H1 (cell line): ENCODE results near the gene PLXNA4. TPM values are rescaled to one million over a fixed set of nuclear protein-coding genes. Genes with fewer than 3 reads are reported as not detected.

Experiments
- CTCF ChIA-PET: fragments of 300-600 bp; sonication (Branson Sonifier 250); formaldehyde crosslinking; loops from one replicate; lab custom pipeline; 2021; ENCODE audit not compliant: partially characterized antibody; lab: Charles Lee
- POLR2A ChIA-PET: fragments of 300-600 bp; sonication (Branson Sonifier 250); formaldehyde crosslinking; loops from one replicate; lab custom pipeline; 2021; ENCODE audit warnings: inconsistent platforms; ENCODE audit not compliant: partially characterized antibody; lab: Charles Lee
- DNase-seq, 2 experiments: peaks; one replicate each; pipeline versions ENCODE4 v3.0.0 to v3.0.0-alpha.2; 2010 to 2022; ENCODE audit warnings: low spot score in 2 of 2, low read depth in 1 of 2, mixed read lengths in 1 of 2
- FAIRE-seq: peaks from 2 replicates; lab custom pipeline; 2011; peaks lifted over from hg19 to GRCh38; lab: Jason Lieb, UNC
- H2AFZ ChIP-seq: 2 replicates; pipeline ENCODE4 v1.8.1; 2012; ENCODE audit warnings: low read length, inconsistent platforms
- H2AK5ac ChIP-seq: 2 replicates; pipeline ENCODE4 v1.6.1; 2013; ENCODE audit warnings: low read depth, low read length
- H2BK120ac ChIP-seq: replicated peaks from 2 replicates; pipeline ENCODE3; 2013; ENCODE audit warnings: low read depth, low read length, inconsistent platforms
- H2BK12ac ChIP-seq: 2 replicates; pipeline ENCODE4 v1.6.1; 2013; ENCODE audit warnings: low read depth, low read length
- H2BK15ac ChIP-seq: 2 replicates; pipeline ENCODE4 v1.6.1; 2013; ENCODE audit warnings: low read length
- H2BK20ac ChIP-seq: 2 replicates; pipeline ENCODE4 v1.6.1; 2013; ENCODE audit warnings: low read length
- H2BK5ac ChIP-seq: 2 replicates; pipeline ENCODE4 v1.6.1; 2013; ENCODE audit warnings: low read depth, low read length
- H3K14ac ChIP-seq: 2 replicates; pipeline ENCODE4 v1.6.1; 2013; ENCODE audit warnings: inconsistent platforms; ENCODE audit not compliant: insufficient read length
- H3K18ac ChIP-seq: 2 replicates; pipeline ENCODE4 v1.6.1; 2013; ENCODE audit warnings: low read length; ENCODE audit errors: extremely low read depth
- H3K23ac ChIP-seq: 2 replicates; pipeline ENCODE4 v1.6.1; 2013; ENCODE audit warnings: inconsistent platforms; ENCODE audit not compliant: insufficient read length
- H3K23me2 ChIP-seq: 2 replicates; pipeline ENCODE4 v1.6.1; 2013; ENCODE audit warnings: low read depth, low read length
- H3K27ac ChIP-seq: 2 replicates; pipeline ENCODE4 v1.6.1; 2011; ENCODE audit warnings: low read depth, low read length, inconsistent platforms
- H3K27me3 ChIP-seq, 4 experiments: replicated peaks in 1 of 4; 1 replicate in 1 of 4; 2 replicates in 3 of 4; pipeline versions ENCODE4 v1.6.1 to v1.8.1; 2011 to 2013; ENCODE audit warnings: low read length in 3 of 4, mild to moderate bottlenecking in 3 of 4, inconsistent platforms in 2 of 4, mixed read lengths in 2 of 4, moderate library complexity in 1 of 4; ENCODE audit not compliant: control insufficient read depth in 3 of 4, insufficient read depth in 3 of 4; ENCODE audit errors: extremely low read depth in 1 of 4
- H3K36me3 ChIP-seq, 4 experiments: 2 replicates each; pipeline versions ENCODE4 v1.6.1 to v1.8.1; 2011 to 2013; ENCODE audit warnings: mild to moderate bottlenecking in 4 of 4, low read length in 3 of 4, moderate library complexity in 2 of 4, control low read depth in 1 of 4, inconsistent platforms in 1 of 4; ENCODE audit not compliant: insufficient read depth in 4 of 4, control insufficient read depth in 2 of 4
- H3K4ac ChIP-seq: replicated peaks from 2 replicates; pipeline ENCODE3; 2013; ENCODE audit warnings: low read length, low read depth, mixed read lengths, inconsistent platforms; ENCODE audit not compliant: insufficient read length
- H3K4me1 ChIP-seq, 4 experiments: replicated peaks in 1 of 4; 1 replicate in 1 of 4; 2 replicates in 3 of 4; pipeline versions ENCODE4 v1.6.1 to v1.8.1; 2011 to 2013; ENCODE audit warnings: low read length in 3 of 4, inconsistent platforms in 2 of 4, mixed read lengths in 1 of 4; ENCODE audit not compliant: insufficient read depth in 4 of 4, control insufficient read depth in 3 of 4
- H3K4me2 ChIP-seq, 2 experiments: 2 replicates each; pipeline versions ENCODE4 v1.6.1 to v1.8.1; 2011 to 2013; ENCODE audit warnings: low read depth in 2 of 2, low read length in 2 of 2, control low read depth in 1 of 2, inconsistent platforms in 1 of 2, mild to moderate bottlenecking in 1 of 2; ENCODE audit not compliant: insufficient read depth in 1 of 2
- H3K4me3 ChIP-seq, 4 experiments: fragments of 200-600, 300-600 bp in 1 of 4; sonication (generic), shearing (Covaris generic), sonication (Bioruptor Twin) in 1 of 4; 2 replicates each; pipeline versions ENCODE4 v1.5.1 to v1.8.1; 2011 to 2016; ENCODE audit warnings: low read length in 4 of 4, low read depth in 3 of 4, control low read depth in 2 of 4, inconsistent platforms in 2 of 4, mild to moderate bottlenecking in 2 of 4, mixed read lengths in 1 of 4, moderate library complexity in 1 of 4; ENCODE audit not compliant: insufficient read depth in 2 of 4; ENCODE audit errors: extremely low read depth in 1 of 4
- H3K56ac ChIP-seq: replicated peaks from 2 replicates; pipeline ENCODE3; 2013; ENCODE audit warnings: low read depth, mild to moderate bottlenecking, mixed read lengths, low read length, inconsistent platforms; ENCODE audit not compliant: insufficient read length
- H3K79me1 ChIP-seq: 2 replicates; pipeline ENCODE4 v1.6.1; 2013; ENCODE audit warnings: low read depth, low read length, control low read depth
- H3K79me2 ChIP-seq, 2 experiments: 2 replicates each; pipeline versions ENCODE4 v1.6.1 to v1.8.1; 2012 to 2013; ENCODE audit warnings: low read length in 2 of 2, mild to moderate bottlenecking in 2 of 2, inconsistent platforms in 1 of 2; ENCODE audit not compliant: insufficient read depth in 2 of 2, control insufficient read depth in 1 of 2
- H3K9ac ChIP-seq, 4 experiments: replicated peaks in 1 of 4; 1 replicate in 1 of 4; 2 replicates in 3 of 4; pipeline versions ENCODE4 v1.6.1 to v1.8.1; 2011 to 2013; ENCODE audit warnings: low read depth in 3 of 4, low read length in 3 of 4, control low read depth in 2 of 4, mild to moderate bottlenecking in 2 of 4, moderate library complexity in 2 of 4, inconsistent platforms in 1 of 4; ENCODE audit errors: extremely low read depth in 1 of 4
- H3K9me3 ChIP-seq, 2 experiments: 2 replicates each; pipeline versions ENCODE4 v1.6.1 to v1.8.1; 2012 to 2013; ENCODE audit warnings: mild to moderate bottlenecking in 2 of 2, moderate library complexity in 2 of 2, control low read depth in 1 of 2, inconsistent platforms in 1 of 2, low read depth in 1 of 2, low read length in 1 of 2, mixed read lengths in 1 of 2; ENCODE audit not compliant: insufficient read depth in 2 of 2
- H4K20me1 ChIP-seq, 2 experiments: replicated peaks in 1 of 2; 2 replicates each; pipeline versions ENCODE3 to v1.8.1; 2011 to 2013; ENCODE audit warnings: inconsistent platforms in 2 of 2, low read length in 2 of 2, mild to moderate bottlenecking in 1 of 2; ENCODE audit not compliant: insufficient read depth in 2 of 2, control insufficient read depth in 1 of 2
- H4K5ac ChIP-seq: 2 replicates; pipeline ENCODE4 v1.6.1; 2013; ENCODE audit warnings: low read length, low read depth, mixed read lengths, inconsistent platforms; ENCODE audit not compliant: insufficient read length
- H4K8ac ChIP-seq: 2 replicates; pipeline ENCODE4 v1.8.0; 2013; ENCODE audit warnings: mild to moderate bottlenecking, moderate library complexity, low read length, inconsistent platforms; ENCODE audit not compliant: insufficient read depth; ENCODE audit errors: extremely low read depth
- H4K91ac ChIP-seq: replicated peaks from 2 replicates; pipeline ENCODE3; 2013; ENCODE audit warnings: low read length, mixed read lengths, inconsistent platforms; ENCODE audit not compliant: insufficient read length
- MAFK ChIP-seq: IDR thresholded peaks from 2 replicates; pipeline ENCODE4 v1.6.1; 2012; ENCODE audit warnings: low read depth, mild to moderate bottlenecking, improper control_type of control experiment, low read length
- RAD21 ChIP-seq, 2 experiments: IDR thresholded peaks in 1 of 2; conservative IDR thresholded peaks in 1 of 2; 2 replicates each; pipeline ENCODE4 v1.6.1; 2011; ENCODE audit warnings: low read depth in 2 of 2, low read length in 2 of 2, improper control_type of control experiment in 1 of 2, inconsistent platforms in 1 of 2, mild to moderate bottlenecking in 1 of 2, moderate library complexity in 1 of 2
- WGBS, 2 experiments: shearing (Covaris generic) in 1 of 2; methylation state at CpG; one replicate each; pipeline versions ENCODE4 v1.1.6 to v1.1.7; 2013 to 2015; ENCODE audit warnings: low lambda C conversion rate in 2 of 2, mixed read lengths in 2 of 2, inconsistent platforms in 1 of 2, low coverage in 1 of 2, missing lambda C conversion rate in 1 of 2; ENCODE audit not compliant: insufficient replicate concordance in 2 of 2, insufficient coverage in 1 of 2, insufficient read length in 1 of 2; ENCODE audit errors: extremely low coverage in 1 of 2, missing lambda C conversion rate in 1 of 2; 5-methylcytosine and 5-hydroxymethylcytosine counted together
- polyA plus RNA-seq, 7 experiments: library from polyadenylated mRNA; depleted of rRNA in 3 of 7; stranded (reverse) in 5 of 7; unstranded in 2 of 7; fragments of >200 nt in 5 of 7; fragments of 200-250 nt in 2 of 7; gene quantifications; 1 replicate in 5 of 7; 2 replicates in 1 of 7; 4 replicates in 1 of 7; pipeline versions ENCODE4 v1.2.1 to v1.2.3, GENCODE V29; 2011 to 2013; ENCODE audit warnings: missing spikeins in 2 of 7, mixed read lengths in 2 of 7
- total RNA-seq: library from RNA; stranded (reverse); fragmentation: NEBNext Ultra II Directional; extraction: Animal tissue kit (Norgen Biotek cat#: 25700); gene quantifications from 2 replicates; pipeline ENCODE4 v1.2.1, GENCODE V29; 2021

PLXNA4 gene
- total and polyA plus RNA-seq, 2 of the 8 experiments (the other 6 are each of a cell fraction or from before 2014, with no cell fraction given), result 0.76 to 0.79 TPM

GRCh38 chr7:132457658-132458057 is 118.6 kb downstream of the PLXNA4 start:
- FAIRE-seq, result no peak
- no peak overlapping the region for H2BK15ac ChIP-seq
- no peak overlapping the region; a peak in 1 of 7 replicates for H3K9ac ChIP-seq
- H2BK120ac ChIP-seq, result no peak overlapping the region
- no peak for DNase-seq
- H4K20me1 ChIP-seq, result no peaks in the 10 kb centered on the region
- no peak overlapping the region for H4K8ac ChIP-seq
- H3K9me3 ChIP-seq, result no peaks in the 10 kb centered on the region
- no peak overlapping the region for H3K23ac ChIP-seq
- no peak overlapping the region for H3K4ac ChIP-seq
- H3K36me3 ChIP-seq, result no peaks in the 10 kb centered on the region
- no peaks in the 10 kb centered on the region for H3K23me2 ChIP-seq
- H2BK20ac ChIP-seq, result no peak overlapping the region
- ChIA-PET CTCF (interaction anchor here (0.8 to 1.2 kb wide), 2 partner anchors 11 to 409 kb away, joined by 3 to 4 read pairs; no protein-coding TSS in a partner anchor), POLR2A (no interaction called here)
- no peaks in the 10 kb centered on the region for H3K79me1 ChIP-seq
- H4K91ac ChIP-seq, result no peak overlapping the region
- no peak overlapping the region for H2BK12ac ChIP-seq
- H2AK5ac ChIP-seq, result no peak overlapping the region
- no peaks in the 10 kb centered on the region for H3K79me2 ChIP-seq
- H3K18ac ChIP-seq, result no peak overlapping the region
- no peak overlapping the region for H2AFZ ChIP-seq
- H3K27ac ChIP-seq, result no peak overlapping the region
- no peak overlapping the region for H3K14ac ChIP-seq
- H2BK5ac ChIP-seq, result no peak overlapping the region
- no peaks in the 10 kb centered on the region for H3K27me3 ChIP-seq
- H3K4me2 ChIP-seq, result no peak overlapping the region
- 80% methylated on average over 3 of the region's 3 CpGs; no CpG with 5 or more reads in 1 of the 2 experiments for WGBS, 2 experiments
- no peak overlapping the region for H3K4me3 ChIP-seq
- no peak overlapping the region for H3K56ac ChIP-seq
- peaks cover 0 to 4% (median 2%) of the 10 kb centered on the region in 4 experiments; a peak in 4 of 7 replicates for H3K4me1 ChIP-seq
- TF ChIP-seq RAD21 (IDR thresholded peaks at IDR 0.05 in 1 of 2, conservative IDR thresholded peaks at IDR 0.05 in 1 of 2; ENCODE audit: low read depth in 2 of 2, low read length in 2 of 2) (peak in 1 of 2 experiments; percentile 15; a peak in 1 of 4 replicates), MAFK (no peak)
- H4K5ac ChIP-seq, result no peak overlapping the region
